Central memory CD8-positive, alpha-beta T cell (primary cell): Measurements from ENCODE around the gene TLK2.
"Not testable (repeated sequence)": the region's sequence is repeated elsewhere in the genome, so short reads cannot be mapped to it uniquely, and the experiment has no call there.

Experiments
- ATAC-seq: fragments of 150-1000 bp; cut with Tn5 transposase; replicated peaks from 2 replicates; pipeline ENCODE4 v1.10.0; 2022; ENCODE audit warnings: mild to moderate bottlenecking, moderate FRiP score, moderate number of reproducible peaks; ENCODE audit not compliant: poor library complexity, severe bottlenecking; ENCODE audit errors: extremely low read depth
- DNase-seq, 2 donors: peaks; one replicate each; pipeline ENCODE4 v3.0.0; 2021; ENCODE audit warnings: low spot score in 2 of 2
- H3K27ac Mint-ChIP-seq: one replicate; pipeline ENCODE4 v1.8.0; 2022; ENCODE audit warnings: low read depth, mild to moderate bottlenecking, moderate library complexity, mixed read lengths
- H3K27me3 Mint-ChIP-seq: one replicate; pipeline ENCODE4 v1.8.0; 2022; ENCODE audit warnings: mixed read lengths
- H3K36me3 Mint-ChIP-seq: one replicate; pipeline ENCODE4 v1.8.0; 2022; ENCODE audit warnings: mild to moderate bottlenecking, moderate library complexity, mixed read lengths; ENCODE audit not compliant: insufficient read depth
- H3K4me1 Mint-ChIP-seq: one replicate; pipeline ENCODE4 v1.8.0; 2022; ENCODE audit warnings: mixed read lengths
- H3K4me3 Mint-ChIP-seq: one replicate; pipeline ENCODE4 v1.8.0; 2022; ENCODE audit warnings: mild to moderate bottlenecking, moderate library complexity, mixed read lengths
- H3K9me3 Mint-ChIP-seq: one replicate; pipeline ENCODE4 v1.8.0; 2022; ENCODE audit warnings: mixed read lengths

Gene TLK2

GRCh38 chr17:62496344-62496743, 17.7 kb downstream of the TLK2 start:
- H3K4me3 Mint-ChIP-seq, ATAC-seq, H3K27me3 Mint-ChIP-seq, DNase-seq, H3K9me3 Mint-ChIP-seq: not testable (repeated sequence)
- Mint-ChIP-seq H3K36me3 (peaks cover 15% of the 10 kb centered on the region), H3K4me1 (peaks cover 17% of the 10 kb centered on the region), H3K27ac (peak overlapping the region; percentile 57)

- not testable (repeated sequence) for H3K9me3 Mint-ChIP-seq, H3K4me3 Mint-ChIP-seq, H3K36me3 Mint-ChIP-seq, DNase-seq, H3K27me3 Mint-ChIP-seq, H3K27ac Mint-ChIP-seq, ATAC-seq
- H3K4me1 Mint-ChIP-seq: peaks cover 11% of the 10 kb centered on the region
These were observed 20.2 kb downstream of the TLK2 start for GRCh38 chr17:62498796-62499195.

GRCh38 chr17:62500463-62500862, 21.8 kb downstream of the TLK2 start:
- H3K36me3 Mint-ChIP-seq, DNase-seq, ATAC-seq, H3K27me3 Mint-ChIP-seq, H3K4me3 Mint-ChIP-seq, H3K27ac Mint-ChIP-seq, H3K9me3 Mint-ChIP-seq: not testable (repeated sequence)
- H3K4me1 Mint-ChIP-seq: peaks cover 14% of the 10 kb centered on the region

- not testable (repeated sequence) for H3K27me3 Mint-ChIP-seq, H3K36me3 Mint-ChIP-seq, ATAC-seq, H3K4me3 Mint-ChIP-seq, DNase-seq, H3K27ac Mint-ChIP-seq, H3K9me3 Mint-ChIP-seq
- H3K4me1 Mint-ChIP-seq: peaks cover 31% of the 10 kb centered on the region
These were observed 26.2 kb downstream of the TLK2 start for GRCh38 chr17:62504857-62505256.

- not testable (repeated sequence) for ATAC-seq, H3K27me3 Mint-ChIP-seq, H3K9me3 Mint-ChIP-seq, DNase-seq, H3K4me3 Mint-ChIP-seq, H3K36me3 Mint-ChIP-seq, H3K27ac Mint-ChIP-seq
- peaks cover 37% of the 10 kb centered on the region for H3K4me1 Mint-ChIP-seq
These were observed 28.7 kb downstream of the TLK2 start for GRCh38 chr17:62507191-62507836.

GRCh38 chr17:62510247-62510819, 31.7 kb downstream of the TLK2 start:
- H3K9me3 Mint-ChIP-seq, DNase-seq, H3K36me3 Mint-ChIP-seq, H3K4me3 Mint-ChIP-seq, H3K27me3 Mint-ChIP-seq: not testable (repeated sequence)
- peak; percentile 52 for ATAC-seq
- peaks cover 43% of the 10 kb centered on the region for H3K4me1 Mint-ChIP-seq
- H3K27ac Mint-ChIP-seq: peak overlapping the region; percentile 35

GRCh38 chr17:62511014-62511413, 32.4 kb downstream of the TLK2 start:
- H3K27ac Mint-ChIP-seq, H3K4me3 Mint-ChIP-seq, DNase-seq, H3K9me3 Mint-ChIP-seq, H3K36me3 Mint-ChIP-seq, H3K27me3 Mint-ChIP-seq: not testable (repeated sequence)
- peaks cover 43% of the 10 kb centered on the region for H3K4me1 Mint-ChIP-seq
- ATAC-seq: peak; percentile 10

- not testable (repeated sequence) for H3K27me3 Mint-ChIP-seq, H3K27ac Mint-ChIP-seq, H3K4me3 Mint-ChIP-seq, H3K9me3 Mint-ChIP-seq, ATAC-seq, DNase-seq
- H3K36me3 Mint-ChIP-seq: peaks cover 11% of the 10 kb centered on the region
- H3K4me1 Mint-ChIP-seq: peaks cover 21% of the 10 kb centered on the region
These were observed 37.8 kb downstream of the TLK2 start for GRCh38 chr17:62516376-62516775.

GRCh38 chr17:62521295-62521694, 42.7 kb downstream of the TLK2 start:
- peaks cover 26% of the 10 kb centered on the region for H3K36me3 Mint-ChIP-seq
- H3K27me3 Mint-ChIP-seq, H3K4me1 Mint-ChIP-seq, H3K9me3 Mint-ChIP-seq, ATAC-seq, H3K4me3 Mint-ChIP-seq, H3K27ac Mint-ChIP-seq, DNase-seq: not testable (repeated sequence)

GRCh38 chr17:62524077-62524476, 45.5 kb downstream of the TLK2 start:
- H3K4me1 Mint-ChIP-seq, ATAC-seq, DNase-seq, H3K27me3 Mint-ChIP-seq, H3K27ac Mint-ChIP-seq, H3K9me3 Mint-ChIP-seq, H3K4me3 Mint-ChIP-seq: not testable (repeated sequence)
- H3K36me3 Mint-ChIP-seq: peaks cover 40% of the 10 kb centered on the region

- Mint-ChIP-seq H3K36me3 (peaks cover 42% of the 10 kb centered on the region), H3K27ac (peak overlapping the region; percentile 38)
These were observed 46.7 kb downstream of the TLK2 start for GRCh38 chr17:62525317-62525716.

GRCh38 chr17:62530936-62531335, 52.3 kb downstream of the TLK2 start:
- peak overlapping the region; percentile 71 for H3K27ac Mint-ChIP-seq
- not testable (repeated sequence) for H3K9me3 Mint-ChIP-seq, DNase-seq, ATAC-seq, H3K4me3 Mint-ChIP-seq, H3K27me3 Mint-ChIP-seq
- H3K36me3 Mint-ChIP-seq: peaks cover 27% of the 10 kb centered on the region
- peaks cover 32% of the 10 kb centered on the region for H3K4me1 Mint-ChIP-seq

More at GRCh38 chr17:62525317-62525716, 46.7 kb downstream of the TLK2 start:
- not testable (repeated sequence) for DNase-seq, H3K27me3 Mint-ChIP-seq, ATAC-seq, H3K9me3 Mint-ChIP-seq, H3K4me3 Mint-ChIP-seq
- H3K4me1 Mint-ChIP-seq: peaks cover 12% of the 10 kb centered on the region

- H3K9me3 Mint-ChIP-seq, H3K27me3 Mint-ChIP-seq, H3K4me3 Mint-ChIP-seq, DNase-seq, ATAC-seq, H3K27ac Mint-ChIP-seq: not testable (repeated sequence)
- Mint-ChIP-seq H3K4me1 (peaks cover 26% of the 10 kb centered on the region), H3K36me3 (peaks cover 33% of the 10 kb centered on the region)
These were observed 57.9 kb downstream of the TLK2 start for GRCh38 chr17:62536557-62536956.
